Measurements from ENCODE around the gene CACNG7.

- TF ChIP-seq CTCF (conservative IDR thresholded peaks at IDR 0.05; ENCODE audit: low read depth, low read length) (no peak), EZH2 (IDR thresholded peaks at IDR 0.05; ENCODE audit: low read length, unreplicated experiment) (no peak), EZH2phosphoT487 (IDR thresholded peaks at IDR 0.05; ENCODE audit: borderline replicate concordance, low read length) (no peak)
Measured at GRCh38 chr19:53910170-53910518, 1.1 kb downstream of the CACNG7 start.

Measured in PC-3 (cell line).